ENCODE data around the gene TGFB1I1.
"Not testable (repeated sequence)": the region's sequence is repeated elsewhere in the genome, so short reads cannot be mapped to it uniquely, and the experiment has no call there.

The TGFB1I1 gene

DNA sequence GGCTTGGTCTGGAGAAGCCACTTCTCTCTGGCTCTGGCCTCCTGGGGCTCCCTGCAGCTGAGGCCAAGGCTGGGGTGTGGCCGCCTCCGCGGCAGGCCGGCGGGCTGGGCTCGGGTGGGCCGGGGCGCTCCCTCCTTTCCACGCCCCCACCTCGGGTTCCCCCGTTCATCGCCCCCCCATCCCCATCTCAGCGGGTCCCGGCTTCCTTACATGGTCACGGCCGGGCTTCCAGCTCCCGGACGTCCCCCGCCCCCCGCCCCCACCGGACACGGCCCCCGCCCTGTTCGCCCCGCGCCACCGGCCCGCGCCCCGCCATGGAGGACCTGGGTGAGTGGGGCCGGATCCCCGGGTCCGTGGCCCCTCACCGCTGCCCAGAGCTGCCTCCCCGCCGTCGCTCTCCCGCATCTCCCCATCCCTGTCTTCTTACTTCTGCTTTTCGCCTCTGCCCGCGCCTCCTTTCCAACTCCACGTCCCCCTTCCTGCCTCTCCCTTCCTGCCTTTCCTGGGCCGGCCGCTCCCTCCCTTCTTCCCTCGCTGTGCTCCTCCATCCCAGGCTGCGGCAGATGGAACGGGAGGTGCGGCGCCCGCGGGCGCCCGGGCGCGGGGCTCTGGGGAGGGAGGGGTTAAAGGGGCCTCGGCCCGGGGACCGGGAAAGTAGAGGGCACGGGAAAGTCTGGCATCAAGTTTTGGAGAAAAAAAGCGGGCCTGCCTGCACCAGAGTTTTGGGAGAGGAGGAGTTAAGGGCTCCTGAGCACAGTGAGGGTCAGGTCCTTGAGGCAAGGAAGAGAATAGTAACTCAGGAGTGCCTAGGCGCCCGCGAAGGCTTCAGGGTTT, at the start of gene TGFB1I1:
TSS of gene TGFB1I1 (plus strand) at position 278 of the 834 bp plus-strand sequence. CDS start at position 315, 37 bp downstream.
- H3K27ac ChIP-seq: peak within 1 kb of the TSS; percentile 34 to 95 (median 87)
- H3K4me3 ChIP-seq: peak within 1 kb of the TSS; percentile 44 to 65 (median 49)

DNA sequence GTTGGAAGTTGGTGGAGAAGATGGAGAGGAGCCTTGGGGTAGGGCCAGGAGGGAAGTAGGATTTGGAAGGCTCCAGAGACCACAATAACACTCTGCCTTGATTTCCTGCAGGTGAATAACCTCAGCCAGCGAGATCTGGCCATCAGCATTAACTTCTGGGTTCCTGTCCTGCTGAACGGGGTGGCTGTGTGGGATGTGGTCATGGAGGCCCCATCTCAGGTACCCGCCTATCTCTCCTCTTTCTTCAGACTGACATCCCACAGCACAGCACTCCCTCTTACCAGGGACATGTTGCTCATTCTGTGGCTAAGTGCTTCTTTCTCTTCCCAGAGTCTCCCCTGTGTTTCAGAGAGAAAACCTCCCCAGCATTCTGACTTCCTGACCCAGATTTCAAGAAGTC, 48.7 kb upstream of the TGFB1I1 start:
- Histone ChIP-seq H3K27ac (no peak overlapping the region), H3K4me3 (no peak overlapping the region)

DNA sequence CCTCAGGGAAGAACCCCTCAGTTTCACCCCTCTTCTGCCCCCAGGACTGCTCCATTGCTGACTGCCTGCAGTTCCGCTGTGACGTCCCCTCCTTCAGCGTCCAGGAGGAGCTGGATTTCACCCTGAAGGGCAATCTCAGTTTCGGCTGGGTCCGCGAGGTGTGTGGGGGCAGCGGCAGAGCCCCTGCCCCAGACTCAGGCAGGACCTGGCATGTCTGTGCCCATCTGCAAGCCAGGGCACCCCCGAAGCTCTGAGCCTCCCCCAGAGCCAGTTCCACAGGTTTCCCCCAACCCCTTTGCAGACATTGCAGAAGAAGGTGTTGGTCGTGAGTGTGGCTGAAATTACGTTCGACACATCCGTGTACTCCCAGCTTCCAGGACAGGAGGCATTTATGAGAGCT, 48.2 kb upstream of the TGFB1I1 start:
- no peak overlapping the region for H3K27ac ChIP-seq
- H3K4me3 ChIP-seq: no peak overlapping the region

DNA sequence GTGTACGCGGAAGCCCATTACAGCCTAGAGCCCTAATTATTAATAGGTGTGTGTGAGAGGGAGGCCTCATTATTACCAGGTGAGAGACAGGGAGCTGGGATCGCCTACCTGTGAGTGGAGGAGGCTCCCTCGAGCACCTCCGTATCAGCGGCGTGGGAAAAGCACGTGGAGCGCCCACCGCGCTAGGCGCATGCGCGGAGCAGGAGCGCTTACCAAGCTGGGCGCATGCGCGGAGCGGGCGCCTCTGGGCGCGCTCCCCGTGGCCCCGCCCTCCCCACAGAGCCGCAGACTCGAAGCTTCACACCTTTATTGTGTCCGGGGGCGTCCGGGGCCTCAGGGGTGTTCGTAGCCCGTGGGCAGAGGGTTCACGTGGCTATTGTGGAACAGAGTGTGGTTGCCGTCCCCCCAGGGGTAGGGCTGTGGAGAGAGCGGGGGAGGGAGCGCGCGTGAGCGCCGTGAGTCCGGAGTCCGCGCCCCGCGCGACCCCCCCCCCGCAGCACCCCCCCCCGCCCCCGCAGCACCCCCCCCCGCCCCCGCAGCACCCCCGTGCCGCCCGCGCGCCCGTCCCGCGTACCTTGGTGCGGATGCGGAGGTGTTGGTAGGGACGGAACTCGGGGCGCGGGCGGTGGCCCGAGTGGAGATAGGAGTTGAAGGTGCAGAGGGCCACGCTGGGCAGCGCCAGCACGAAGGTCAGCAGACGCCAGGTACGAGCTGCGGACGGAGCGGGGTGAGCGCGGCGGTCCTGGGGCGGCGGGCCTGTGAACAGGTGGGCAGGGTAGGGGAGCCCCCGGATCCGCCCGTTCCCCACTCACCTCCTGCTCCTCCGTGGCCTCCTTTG, 44.3 kb upstream of the TGFB1I1 start:
- no peak overlapping the region for H3K27ac ChIP-seq
- peak overlapping the region in 5 of 7 experiments; percentile 7 to 39 (median 14) for H3K4me3 ChIP-seq

DNA sequence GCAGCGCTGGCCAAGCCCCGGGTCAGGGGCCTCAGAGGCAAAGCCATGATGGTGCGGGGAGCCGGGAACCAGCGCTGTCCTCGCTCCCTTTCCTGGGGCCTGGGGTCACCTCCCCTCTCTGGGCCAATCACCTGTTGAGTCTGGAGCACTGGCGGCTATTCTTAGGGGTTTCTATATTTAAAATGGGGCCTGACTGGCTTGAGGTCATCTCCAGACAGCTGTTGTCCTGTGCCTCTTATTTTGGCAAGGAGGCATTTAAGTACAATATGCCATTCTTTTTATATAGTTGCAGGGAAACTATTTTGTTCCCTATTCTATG, 43.7 kb upstream of the TGFB1I1 start, which contains the start of gene COX6A2:
TSS of gene COX6A2 (minus strand) at position 82 of the 319 bp plus-strand sequence. CDS start at position 47, 35 bp downstream.
- H3K4me3 ChIP-seq: peak within 1 kb of the TSS in 5 of 7 experiments; percentile 7 to 39 (median 14)

DNA sequence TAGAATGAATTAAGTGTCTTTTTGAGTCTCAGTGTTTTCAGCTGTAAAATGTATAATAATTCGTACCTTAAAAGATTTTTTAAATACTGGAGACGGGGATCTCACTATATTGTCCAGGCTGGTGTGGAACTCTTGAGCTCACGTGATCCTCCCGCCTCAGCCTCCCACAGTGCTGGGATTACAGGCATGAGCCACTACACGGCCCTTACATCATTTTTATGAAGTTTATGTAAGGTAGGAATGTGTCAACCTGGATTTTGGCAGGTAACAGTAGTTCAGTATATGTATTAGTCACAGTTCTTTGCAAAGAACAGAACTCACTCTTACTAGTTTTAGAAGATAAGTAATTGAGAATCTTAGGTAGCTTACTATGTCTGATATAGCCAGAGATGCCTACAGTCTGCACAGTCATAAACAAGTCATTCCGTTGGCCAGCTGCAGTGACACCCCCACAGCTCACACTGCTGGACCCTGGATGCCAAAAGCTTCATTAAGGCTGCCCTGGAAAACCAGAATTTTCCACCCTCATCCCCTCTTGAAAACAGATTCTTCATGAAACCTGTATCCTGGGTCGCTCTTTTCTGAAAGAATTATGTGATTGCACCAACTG, 43.2 kb upstream of the TGFB1I1 start:
- H3K27ac ChIP-seq: no peak overlapping the region
- no peak overlapping the region for H3K4me3 ChIP-seq

More for the DNA sequence above, 43.7 kb upstream of the TGFB1I1 start, which contains the start of gene COX6A2:
- no peak within 1 kb of the TSS for H3K27ac ChIP-seq

DNA sequence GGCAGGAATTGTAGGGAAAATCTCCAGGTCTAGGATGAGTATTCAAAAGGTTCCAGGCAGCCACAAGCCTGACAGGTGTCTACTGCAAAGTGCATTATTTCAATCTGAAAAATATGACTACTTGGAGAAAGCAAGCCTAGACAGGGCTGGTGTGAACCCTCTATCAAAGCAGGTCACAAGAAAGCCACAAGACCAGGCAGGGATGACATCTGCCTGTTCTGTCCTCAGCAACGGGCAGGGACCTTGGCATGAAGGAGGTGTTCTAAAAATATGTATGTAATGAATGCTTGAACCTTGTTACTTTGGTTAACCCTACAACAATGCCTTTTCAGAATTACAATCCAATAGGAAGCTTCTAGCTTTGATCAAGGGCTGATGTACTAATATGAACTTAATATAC, 42.6 kb upstream of the TGFB1I1 start:
- Histone ChIP-seq H3K4me3 (no peak overlapping the region), H3K27ac (no peak overlapping the region)

DNA sequence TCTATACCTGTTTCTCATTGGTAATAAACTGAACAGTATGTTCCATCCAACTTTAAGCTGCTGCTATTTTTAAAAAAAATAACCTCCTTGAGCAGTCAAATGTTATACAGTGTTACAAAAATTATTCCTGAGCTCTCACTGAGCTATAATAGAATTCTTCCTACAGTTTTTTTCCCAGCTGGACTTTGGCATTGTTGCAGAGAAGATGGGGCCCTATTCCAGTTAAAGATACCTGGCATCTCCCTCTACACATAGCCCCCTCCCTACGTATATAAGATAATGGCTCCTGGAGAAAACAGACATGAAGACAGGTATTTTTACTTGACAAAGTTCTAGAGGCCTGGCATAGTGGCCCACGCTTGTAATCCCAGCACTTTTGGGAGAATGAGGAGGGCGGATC, 42.2 kb upstream of the TGFB1I1 start:
- H3K27ac ChIP-seq: no peak overlapping the region
- no peak overlapping the region for H3K4me3 ChIP-seq

DNA sequence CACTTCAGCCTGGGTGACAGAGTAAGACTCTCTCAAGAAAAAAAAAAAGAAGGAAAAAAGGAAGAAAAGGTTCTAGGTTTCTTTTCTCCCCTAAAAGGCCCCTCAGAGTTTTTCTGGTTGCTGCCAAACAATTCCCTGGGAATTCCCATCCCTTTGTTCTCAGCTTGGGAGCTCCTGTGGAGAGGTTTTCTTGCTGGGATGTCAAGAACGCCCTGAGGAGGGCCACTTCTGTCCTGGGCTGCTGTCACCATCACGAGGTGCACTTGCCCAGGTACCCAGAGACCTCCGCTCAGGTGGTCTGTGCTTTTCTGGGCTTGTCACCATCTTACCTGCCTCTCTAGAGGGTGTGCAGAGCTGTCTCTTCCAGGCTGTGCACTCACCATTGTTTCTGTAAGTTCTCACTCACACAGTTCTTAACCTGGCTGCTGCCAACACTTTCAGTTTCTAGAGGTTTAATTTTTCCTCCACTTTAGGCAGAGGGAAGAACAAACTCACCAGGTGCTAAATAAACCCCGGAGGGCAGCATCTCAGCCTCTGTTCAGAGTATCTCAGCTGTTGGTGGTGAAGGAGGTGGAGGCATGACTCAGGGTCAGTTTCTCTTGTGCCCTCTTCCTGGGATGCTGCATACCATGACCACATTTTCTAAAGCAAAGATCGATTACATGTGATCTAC, 41.4 kb upstream of the TGFB1I1 start:
- Histone ChIP-seq H3K4me3 (no peak overlapping the region), H3K27ac (no peak overlapping the region)

DNA sequence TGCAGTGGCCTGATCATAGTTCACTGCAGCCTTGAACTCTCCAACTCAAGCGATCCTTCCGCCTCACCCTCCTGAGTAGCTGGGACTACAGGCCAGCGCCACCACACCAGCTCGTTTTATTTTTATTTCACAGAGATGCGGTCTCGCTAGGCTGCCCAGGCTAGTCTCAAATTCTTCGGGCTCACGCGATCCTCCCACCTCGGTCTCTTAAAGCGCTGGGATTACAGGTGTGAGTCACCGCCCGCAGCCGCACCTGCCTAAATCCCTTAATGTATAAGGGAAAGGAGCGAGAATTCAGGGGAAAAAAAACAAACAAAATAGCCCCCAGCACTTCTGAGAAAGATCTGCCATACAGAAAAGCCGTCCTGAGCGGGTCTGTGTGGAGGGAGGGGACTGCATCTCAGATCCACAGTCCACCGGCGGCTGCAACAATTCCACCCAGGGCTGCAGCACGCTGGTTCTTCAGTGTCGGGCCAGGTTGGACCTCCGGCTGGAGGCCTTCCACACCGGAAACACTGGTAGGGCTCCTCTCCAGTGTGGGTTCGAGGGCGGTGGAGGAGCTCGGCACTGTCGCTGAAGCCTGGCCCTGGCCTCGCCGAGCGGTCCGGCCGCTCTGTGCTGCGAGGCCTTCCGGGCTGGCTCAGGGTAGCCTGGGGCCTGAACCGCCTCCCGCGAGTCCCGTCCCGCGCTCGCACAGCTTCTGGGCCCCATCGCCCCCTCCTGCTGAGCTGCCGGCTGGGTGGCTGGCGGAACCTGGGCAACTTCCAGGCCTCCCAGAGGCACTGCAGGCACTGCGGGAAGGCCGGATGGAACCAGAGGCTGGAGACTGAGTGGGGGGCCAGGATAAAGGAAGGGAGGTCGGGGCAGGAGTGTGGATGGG, 36.4 kb upstream of the TGFB1I1 start:
- Histone ChIP-seq H3K4me3 (no peak overlapping the region), H3K27ac (no peak overlapping the region)

DNA sequence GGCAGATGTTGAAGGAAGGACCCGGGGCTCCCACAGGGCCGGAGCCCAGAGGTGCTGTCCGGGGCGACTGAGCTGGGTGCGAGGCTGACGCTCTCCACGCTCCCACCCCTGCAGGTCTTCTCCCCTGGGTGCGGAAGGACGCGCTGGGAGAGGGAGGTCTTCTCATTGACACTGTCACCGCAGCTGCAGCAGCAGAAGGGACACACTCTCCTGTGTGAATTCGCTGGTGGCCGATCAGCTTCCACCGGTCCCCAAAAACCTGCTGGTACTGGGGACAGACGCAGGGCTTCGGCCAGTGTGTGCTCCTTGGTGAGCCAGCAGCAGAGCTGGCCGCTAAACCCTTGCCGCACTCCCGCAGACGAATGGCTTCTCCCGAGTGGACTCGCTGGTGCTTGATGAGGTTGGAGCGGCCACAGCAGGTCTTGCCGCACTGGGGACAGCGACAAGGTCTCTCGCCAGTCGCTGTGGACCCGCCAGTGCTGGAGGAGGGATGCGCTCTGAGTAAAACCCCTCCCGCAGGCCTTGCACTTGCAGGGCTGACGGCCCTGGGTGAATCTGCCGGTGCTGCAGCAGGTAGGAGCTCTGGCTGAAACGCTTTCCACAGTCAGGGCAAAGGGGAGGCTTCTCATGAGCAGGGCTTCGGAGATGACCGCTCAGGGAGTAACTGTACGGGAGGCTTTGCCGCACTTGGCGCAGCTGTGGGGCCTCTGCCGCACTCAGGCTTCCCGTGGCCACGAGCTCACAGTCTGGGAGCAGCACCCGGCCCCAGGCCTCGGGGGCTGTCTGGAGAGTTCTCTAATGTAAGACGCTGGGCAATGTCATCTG, 35.5 kb upstream of the TGFB1I1 start:
- H3K27ac ChIP-seq: no peak overlapping the region
- H3K4me3 ChIP-seq: no peak overlapping the region

DNA sequence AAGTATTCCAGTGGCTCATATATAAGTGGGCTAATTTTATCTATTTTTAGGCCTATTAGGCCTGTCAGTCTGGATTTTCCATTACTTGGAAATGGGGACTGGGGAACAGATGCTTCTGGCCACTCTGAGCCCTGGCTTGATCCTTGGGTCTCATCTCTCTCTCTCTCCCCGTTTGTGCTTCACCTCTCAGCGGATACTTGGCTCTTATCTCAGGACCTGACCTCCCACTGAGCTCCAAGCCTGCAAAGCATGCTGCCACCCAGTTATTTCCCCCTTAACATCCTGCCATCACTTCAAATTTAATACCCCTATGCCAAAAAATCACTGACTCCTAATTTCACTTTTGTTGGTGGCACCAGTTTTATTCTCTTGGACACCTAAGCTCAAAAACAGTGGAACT, 33.5 kb upstream of the TGFB1I1 start:
- no peak overlapping the region for H3K4me3 ChIP-seq
- H3K27ac ChIP-seq: no peak overlapping the region

DNA sequence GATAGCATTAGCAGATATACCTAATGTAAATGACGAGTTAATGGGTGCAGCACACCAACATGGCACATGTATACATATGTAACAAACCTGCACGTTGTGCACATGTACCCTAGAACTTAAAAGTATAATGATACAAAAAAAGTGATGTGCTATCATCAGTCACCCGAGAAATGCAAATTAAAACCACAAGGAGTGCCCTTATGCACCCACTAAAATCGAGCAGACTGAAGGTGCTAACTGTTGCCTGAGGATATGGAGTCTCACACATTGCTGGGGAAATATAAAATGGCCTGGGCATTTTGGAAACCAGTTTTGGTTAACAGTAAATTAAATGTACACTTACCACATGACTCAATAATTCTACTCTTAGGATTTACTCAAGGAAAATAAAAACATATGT, 32.9 kb upstream of the TGFB1I1 start:
- not testable (repeated sequence) for H3K27ac ChIP-seq, H3K4me3 ChIP-seq

DNA sequence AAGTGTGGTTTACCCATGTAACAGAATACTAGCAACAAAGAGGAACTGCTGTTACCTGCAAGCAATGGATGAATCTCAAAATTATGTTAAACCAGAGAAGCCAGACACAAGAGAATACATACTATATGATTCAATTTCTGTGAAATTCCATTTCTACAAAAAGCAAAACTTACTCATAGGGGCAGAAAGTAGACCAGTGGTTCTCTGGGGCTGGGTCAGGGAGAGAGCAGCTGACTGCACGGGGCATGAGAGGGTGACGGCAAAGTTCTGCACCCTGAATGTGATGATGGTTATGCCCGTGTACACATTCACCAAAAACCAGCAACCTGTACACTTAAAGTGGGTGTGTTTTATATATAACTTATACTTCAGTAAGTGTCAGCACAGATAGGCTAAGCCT, 32.4 kb upstream of the TGFB1I1 start:
- Histone ChIP-seq H3K27ac (no peak overlapping the region), H3K4me3 (no peak overlapping the region)

DNA sequence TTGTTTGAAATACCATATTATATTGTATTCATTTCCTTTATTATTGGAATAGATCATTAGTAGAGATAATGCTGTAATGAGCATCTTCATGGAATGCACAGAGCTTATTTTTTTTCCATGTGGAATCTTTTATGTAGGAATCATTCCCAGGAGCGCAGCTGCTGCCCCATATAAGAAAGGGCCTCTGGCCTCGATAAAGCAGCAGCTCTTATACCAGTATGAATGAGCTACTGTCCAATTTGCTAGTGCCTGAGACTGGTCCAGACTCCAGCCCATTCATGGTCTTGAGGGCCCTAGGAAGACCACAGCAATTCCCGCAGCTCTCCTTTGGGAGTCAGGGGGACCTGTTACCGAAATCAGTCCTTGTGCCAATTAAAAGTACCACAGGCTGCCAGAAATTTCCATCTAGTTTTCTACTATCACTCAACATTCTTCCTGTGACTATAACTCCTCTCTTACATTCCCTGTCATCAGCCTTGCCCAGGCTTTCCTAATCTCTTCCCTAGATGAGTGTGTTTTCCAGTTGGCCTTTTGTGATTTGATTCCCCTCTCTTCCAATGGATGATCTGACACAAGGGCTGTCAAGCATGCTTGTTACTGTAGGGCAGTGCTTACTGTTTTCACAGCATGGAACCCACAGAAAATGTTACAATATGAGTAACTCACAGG, 31.3 kb upstream of the TGFB1I1 start:
- no peak overlapping the region for H3K4me3 ChIP-seq
- H3K27ac ChIP-seq: peak overlapping the region in 1 of 21 experiments; percentile 5

DNA sequence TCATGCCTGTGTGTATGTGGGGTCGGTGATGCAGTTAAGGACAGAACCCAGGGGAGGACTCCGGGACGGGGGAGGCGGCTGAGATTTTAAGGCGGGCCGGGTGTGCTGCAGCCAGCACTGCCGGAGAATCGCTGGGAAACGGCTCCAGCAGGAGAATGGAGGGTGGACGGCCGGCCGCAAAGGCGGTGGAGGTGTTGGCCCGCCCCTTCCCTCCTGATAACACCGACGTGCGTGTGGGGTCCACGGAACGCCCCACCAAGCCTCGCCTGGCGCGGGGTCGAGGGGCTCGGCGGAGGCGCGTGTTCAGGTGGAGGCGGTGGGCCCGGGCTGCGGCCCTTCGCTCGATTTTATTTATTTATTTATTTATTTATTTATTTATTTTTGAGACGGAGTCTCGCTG, 30.0 kb upstream of the TGFB1I1 start:
- Histone ChIP-seq H3K4me3 (peak overlapping the region in 6 of 7 experiments; percentile 47 to 70 (median 56)), H3K27ac (peak overlapping the region in 12 of 21 experiments; percentile 59 to 94 (median 90))

DNA sequence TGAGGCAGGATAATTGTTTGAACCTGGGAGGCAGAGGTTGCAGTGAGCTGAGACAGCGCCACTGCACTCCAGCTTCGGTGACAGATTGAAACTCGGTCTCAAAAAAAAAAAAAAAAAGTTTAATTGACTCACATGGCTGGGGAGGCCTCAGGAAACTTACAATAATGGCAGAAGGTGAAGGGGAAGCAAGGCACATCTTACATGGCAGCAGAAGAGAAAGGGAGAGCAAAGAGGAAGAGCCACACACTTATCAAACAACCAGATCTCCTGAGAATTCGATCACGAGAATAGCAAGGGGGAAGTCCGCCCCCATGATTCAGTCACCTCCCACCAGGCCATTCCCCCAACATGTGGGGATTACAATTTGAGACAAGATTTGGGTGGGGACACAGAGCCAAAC, 26.0 kb upstream of the TGFB1I1 start:
- H3K27ac ChIP-seq, H3K4me3 ChIP-seq: not testable (repeated sequence)
